Endometrial microvascular endothelial cells (primary cell): Measurements from ENCODE around the gene KCNAB2. TPM values are rescaled to one million over a fixed set of nuclear protein-coding genes. Genes with fewer than 3 reads are reported as not detected.

Experiments
- in situ Hi-C: cut with HindIII; loops from 2 replicates; pipeline ENCODE4 v1.10.0; 2017; ENCODE audit warnings: low sequenced_read_pairs, low pct_unique_long_range_greater_than_20kb; ENCODE audit errors: inconsistent ontology term
- total RNA-seq: library from RNA; depleted of rRNA; stranded (reverse); fragments of >200 nt; gene quantifications from one replicate; pipeline ENCODE4 v1.2.3, GENCODE V29; 2015; ENCODE audit errors: inconsistent ontology term

Gene KCNAB2
- total RNA-seq, 1 donor from 2014 or later, result 4.2 TPM

GRCh38 chr1:6112690-6113005 lies 67.0 kb downstream of the KCNAB2 start:
- in situ Hi-C loops, result no loop called here

GRCh38 chr1:6113116-6113515 lies 67.4 kb downstream of the KCNAB2 start:
- in situ Hi-C loops, result no loop called here

DNA sequence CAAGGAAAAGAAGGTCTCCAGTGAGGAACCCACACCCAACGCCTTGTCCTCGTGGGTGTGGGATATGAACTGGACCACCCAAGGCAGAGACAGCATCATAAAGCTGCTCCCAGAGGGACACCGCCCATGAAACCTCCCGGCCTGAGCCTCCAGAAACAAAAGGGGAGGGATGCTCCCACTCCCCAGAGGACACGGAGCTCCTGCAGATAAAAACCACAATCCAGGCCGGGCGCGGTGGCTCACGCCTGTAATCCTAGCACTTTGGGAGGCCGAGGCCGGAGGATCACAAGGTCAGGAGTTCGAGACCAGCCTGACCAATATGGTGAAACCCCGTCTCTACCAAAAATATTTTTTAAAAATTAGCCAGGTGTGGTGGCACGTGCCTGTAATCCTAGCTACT lies 68.1 kb downstream of the KCNAB2 start:
- in situ Hi-C loops, result no loop called here

GRCh38 chr1:6116137-6116536 lies 70.4 kb downstream of the KCNAB2 start:
- in situ Hi-C loops, result no loop called here

GRCh38 chr1:6117064-6117463 lies 71.4 kb downstream of the KCNAB2 start:
- in situ Hi-C loops, result no loop called here

DNA sequence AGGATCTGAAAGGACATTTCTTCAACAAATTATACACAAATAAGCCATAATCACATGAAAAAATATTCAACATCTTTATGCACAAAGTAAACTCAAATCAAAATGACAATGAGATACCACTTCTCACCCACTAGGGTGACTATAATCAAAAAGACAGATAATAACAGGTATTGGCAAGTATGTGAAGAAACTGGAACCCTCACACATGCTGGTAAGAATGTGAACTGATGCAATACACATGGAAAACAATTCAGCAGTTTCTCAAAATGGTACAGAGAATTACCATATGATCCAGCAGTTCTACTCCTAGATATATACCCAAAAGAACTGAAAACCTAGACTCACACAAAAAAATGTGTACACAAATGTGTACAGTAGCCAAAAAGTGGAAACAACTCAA lies 71.9 kb downstream of the KCNAB2 start:
- in situ Hi-C loops, result no loop called here

DNA sequence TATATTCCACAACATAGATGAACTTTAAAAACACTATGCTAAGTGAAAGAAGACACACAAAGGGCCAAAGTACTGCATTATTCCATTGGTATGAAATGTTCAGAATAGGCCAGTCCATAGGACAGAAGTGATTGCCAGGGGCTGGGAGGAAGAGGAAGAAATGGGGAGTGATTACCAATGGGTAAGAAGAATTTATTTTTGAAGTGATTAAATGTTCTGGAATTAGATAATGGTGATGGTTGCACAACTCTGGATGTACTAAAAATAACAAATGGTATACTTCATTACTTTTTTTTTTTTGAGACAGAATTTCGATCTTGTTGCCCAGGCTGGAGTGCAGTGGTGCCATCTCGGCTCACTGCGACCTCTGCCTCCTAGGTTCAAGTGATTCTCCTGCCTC lies 72.7 kb downstream of the KCNAB2 start:
- in situ Hi-C loops, result no loop called here

GRCh38 chr1:6121021-6121421 lies 75.3 kb downstream of the KCNAB2 start:
- in situ Hi-C loops, result no loop called here

GRCh38 chr1:6121651-6122370 lies 76.1 kb downstream of the KCNAB2 start:
- in situ Hi-C loops, result no loop called here

DNA sequence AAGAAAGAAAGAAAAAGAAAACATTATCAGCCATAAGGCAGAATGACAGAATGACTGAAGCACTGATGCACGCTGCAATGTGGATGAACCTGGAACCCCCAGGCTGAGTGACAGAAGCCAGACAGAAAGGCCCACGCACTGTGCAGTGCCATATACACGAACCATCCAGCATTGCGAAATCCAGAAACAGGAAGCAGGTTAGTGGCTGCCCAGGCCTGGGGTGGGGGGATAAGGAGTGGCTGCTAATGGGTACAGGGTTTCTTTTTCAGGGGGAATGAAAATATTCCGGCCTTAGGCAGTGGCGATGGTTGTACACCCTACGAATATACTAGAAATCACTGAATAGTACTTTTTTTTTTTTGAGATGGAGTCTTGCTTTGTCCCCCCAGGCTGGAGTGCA lies 77.4 kb downstream of the KCNAB2 start:
- in situ Hi-C loops, result no loop called here

DNA sequence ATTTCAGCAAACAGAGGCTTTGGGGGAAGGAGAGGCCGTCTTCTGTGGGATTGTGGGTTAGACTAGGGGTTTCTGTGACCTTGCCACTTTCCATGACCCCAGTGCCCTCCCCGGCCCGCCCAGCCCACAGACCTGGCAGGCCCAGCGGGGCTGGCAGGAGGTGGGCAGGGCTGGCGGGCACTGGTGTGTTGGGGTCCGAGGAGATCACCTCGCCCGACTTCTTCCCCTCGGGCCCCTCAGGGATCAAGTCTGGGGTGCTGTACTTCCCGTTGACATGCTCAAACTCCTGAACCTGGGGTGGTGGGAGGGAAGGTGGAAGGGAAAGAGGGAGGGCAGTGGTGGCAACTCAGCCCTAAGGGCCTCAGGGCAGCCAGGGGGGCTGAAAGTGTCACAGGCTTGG lies 78.1 kb downstream of the KCNAB2 start:
- in situ Hi-C loops, result no loop called here

DNA sequence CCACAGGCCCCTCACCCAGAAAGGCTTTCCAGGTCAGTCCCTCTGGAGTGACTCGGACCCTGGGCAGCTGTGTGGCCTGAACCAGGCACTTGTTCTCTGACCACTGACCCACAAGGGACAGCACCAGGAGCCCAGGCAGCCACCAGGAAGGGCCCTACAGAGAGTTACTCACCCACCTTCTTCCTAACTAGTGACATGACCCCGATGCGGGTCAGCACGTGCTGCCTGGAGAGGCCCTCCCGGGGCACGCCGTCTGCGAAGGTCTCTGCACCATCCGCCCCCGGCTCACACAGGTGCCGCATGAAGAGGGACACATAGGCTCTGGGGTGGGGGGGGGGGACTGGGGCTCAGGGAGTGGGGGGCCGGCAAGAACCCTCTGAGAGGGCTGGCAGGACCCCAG lies 78.7 kb downstream of the KCNAB2 start:
- in situ Hi-C loops, result no loop called here

- in situ Hi-C loops, result no loop called here
These were observed 79.2 kb downstream of the KCNAB2 start for GRCh38 chr1:6124746-6125365.

DNA sequence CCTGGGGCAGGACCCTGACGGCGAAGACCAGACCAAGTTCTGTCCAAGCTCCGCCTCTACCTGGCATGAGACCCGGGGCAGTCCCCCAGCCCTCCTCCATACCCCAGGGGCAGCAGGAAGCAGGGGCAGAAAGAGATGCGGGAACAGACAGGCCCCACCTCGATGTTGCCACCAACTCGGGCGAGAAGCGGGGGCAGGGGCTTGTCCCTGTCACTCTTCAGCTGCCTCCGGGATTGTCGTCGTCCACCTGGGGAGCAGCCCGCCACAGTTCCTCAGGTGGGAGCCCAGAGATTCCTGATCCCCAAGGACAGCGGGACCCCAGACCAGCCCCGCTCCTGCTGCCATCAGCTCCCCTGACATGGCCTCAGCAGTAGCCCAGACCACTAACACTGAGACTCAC lies 79.7 kb downstream of the KCNAB2 start:
- in situ Hi-C loops, result no loop called here

- in situ Hi-C loops, result no loop called here
These were observed 80.3 kb downstream of the KCNAB2 start for GRCh38 chr1:6126028-6126427.

DNA sequence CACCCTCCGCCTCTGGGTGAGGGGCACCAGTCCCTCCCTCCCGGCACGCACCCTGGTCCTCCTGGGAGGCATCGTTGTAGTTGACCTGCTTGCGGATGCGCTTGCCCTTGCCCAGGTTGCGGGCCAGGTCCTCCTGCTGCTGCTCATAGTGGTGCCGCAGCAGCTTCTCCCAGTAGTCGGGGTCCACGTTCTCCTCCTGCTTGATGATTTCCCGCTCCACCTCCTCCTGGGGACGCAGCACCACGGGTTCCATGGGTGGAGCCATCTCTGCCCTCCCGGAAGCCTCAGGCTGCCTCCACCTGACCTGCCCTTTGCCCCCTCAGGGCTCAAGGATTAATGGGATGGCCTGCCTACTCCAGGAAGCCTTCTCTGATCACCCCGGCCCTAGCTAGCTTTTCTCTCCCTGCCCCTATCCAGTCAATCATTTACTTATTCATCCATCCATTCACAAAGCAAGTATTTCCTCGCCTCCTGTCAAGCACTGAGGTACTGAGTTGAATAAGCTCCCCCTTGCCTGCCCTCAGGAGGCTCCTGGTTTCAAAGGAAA lies 80.9 kb downstream of the KCNAB2 start:
- in situ Hi-C loops, result no loop called here

- in situ Hi-C loops, result no loop called here
These were observed 82.0 kb downstream of the KCNAB2 start for GRCh38 chr1:6127587-6128163.

GRCh38 chr1:6128276-6129081 lies 82.8 kb downstream of the KCNAB2 start:
- in situ Hi-C loops, result no loop called here

DNA sequence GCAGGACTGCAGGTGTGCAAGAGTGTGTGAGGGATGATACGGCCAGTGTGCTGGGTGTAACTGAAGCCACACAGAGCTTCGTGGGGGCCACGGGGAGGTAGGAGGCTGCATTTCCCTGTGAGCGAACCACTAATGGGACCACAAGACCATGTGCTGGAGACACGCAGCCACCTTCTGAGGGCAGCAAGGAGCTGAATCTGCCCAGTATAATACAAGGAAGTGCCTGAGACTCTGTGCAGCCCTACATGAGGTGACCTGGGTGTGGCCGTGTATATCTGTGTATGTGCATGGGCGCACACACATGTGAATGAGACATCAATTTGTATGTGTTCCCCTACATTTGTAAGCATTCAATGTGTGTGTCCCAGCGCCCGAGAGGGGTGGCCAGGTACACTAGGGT lies 83.6 kb downstream of the KCNAB2 start:
- in situ Hi-C loops, result no loop called here
